OCI-LY7 (cell line): ENCODE data around the gene EGFR. TPM values are rescaled to one million over a fixed set of nuclear protein-coding genes. Genes with fewer than 3 reads are reported as not detected.

ENCODE experiments used
- BruUV-seq: library from RNA; stranded (reverse); fragments of 400-500 nt; replicated peaks from 2 replicates; lab custom pipeline; 2021; lab: Mats Ljungman, UMichigan
- CTCF ChIA-PET: fragments of 300-600 bp; sonication (Branson Sonifier 250); formaldehyde crosslinking; loops from one replicate; lab custom pipeline; 2022; ENCODE audit warnings: antibody characterized with exemption; ENCODE audit not compliant: unreplicated experiment; lab: Charles Lee
- POLR2A ChIA-PET: fragments of 300-600 bp; sonication (Branson Sonifier 250); formaldehyde crosslinking; loops from one replicate; lab custom pipeline; 2022; ENCODE audit warnings: antibody characterized with exemption; lab: Charles Lee
- DNase-seq: peaks from one replicate; pipeline ENCODE4 v3.0.0-alpha.2; 2015; ENCODE audit warnings: low spot score
- H2AFZ ChIP-seq: fragments of 200-600 bp; sonication (generic), shearing (Covaris generic); 2 replicates; pipeline ENCODE4 v1.6.1; 2014; ENCODE audit warnings: mild to moderate bottlenecking, antibody characterized with exemption, low read length, moderate library complexity
- H3K27ac ChIP-seq: fragments of 200-600 bp; sonication (generic); 2 replicates; pipeline ENCODE4 v1.5.1; 2014; ENCODE audit warnings: mixed run types, low read depth, mild to moderate bottlenecking, moderate library complexity, low read length, inconsistent platforms; ENCODE audit not compliant: poor library complexity, severe bottlenecking
- H3K36me3 ChIP-seq: fragments of 200-600 bp; sonication (generic); 2 replicates; pipeline ENCODE4 v1.6.1; 2014; ENCODE audit warnings: mild to moderate bottlenecking, antibody characterized with exemption, low read length, moderate library complexity, mixed read lengths; ENCODE audit not compliant: insufficient read depth
- H3K4me1 ChIP-seq: fragments of 200-600 bp; sonication (generic); 2 replicates; pipeline ENCODE4 v1.5.1; 2014; ENCODE audit warnings: mild to moderate bottlenecking, low read length; ENCODE audit not compliant: insufficient read depth, poor library complexity, severe bottlenecking
- H3K4me2 ChIP-seq: fragments of 200-600 bp; sonication (generic); 2 replicates; pipeline ENCODE4 v1.6.1; 2014; ENCODE audit warnings: mild to moderate bottlenecking, low read length
- H3K4me3 ChIP-seq: fragments of 200-600 bp; sonication (generic); 2 replicates; pipeline ENCODE4 v1.5.1; 2014; ENCODE audit warnings: mild to moderate bottlenecking, low read depth, low read length; ENCODE audit not compliant: poor library complexity, severe bottlenecking
- H3K79me2 ChIP-seq: fragments of 200-600 bp; sonication (generic); 2 replicates; pipeline ENCODE4 v1.6.1; 2016; ENCODE audit warnings: low read depth, mild to moderate bottlenecking, low read length, moderate library complexity, mixed read lengths; ENCODE audit not compliant: insufficient read depth
- H3K9me2 ChIP-seq: fragments of 200-600 bp; sonication (generic); 2 replicates; pipeline ENCODE4 v1.6.1; 2016; ENCODE audit warnings: mild to moderate bottlenecking, low read length, mixed read lengths; ENCODE audit not compliant: insufficient read depth
- H3K9me3 ChIP-seq: fragments of 200-600 bp; sonication (generic); 2 replicates; pipeline ENCODE4 v1.6.1; 2014; ENCODE audit warnings: mild to moderate bottlenecking, mixed run types, low read length, mixed read lengths
- H4K20me1 ChIP-seq: fragments of 200-600 bp; sonication (generic); 2 replicates; pipeline ENCODE4 v1.6.1; 2014; ENCODE audit warnings: mild to moderate bottlenecking, antibody characterized with exemption, low read length, moderate library complexity, mixed read lengths; ENCODE audit not compliant: insufficient read depth
- CTCF ChIP-seq: fragments of 200-600 bp; sonication (generic); conservative IDR thresholded peaks from 2 replicates; pipeline ENCODE4 v1.5.1; 2014; ENCODE audit warnings: mild to moderate bottlenecking, antibody characterized with exemption, low read length, moderate library complexity, mixed read lengths
- EZH2phosphoT487 ChIP-seq: fragments of 200-600 bp; sonication (generic); IDR thresholded peaks from 2 replicates; pipeline ENCODE4 v1.6.1; 2018; ENCODE audit warnings: low read depth, borderline replicate concordance, mild to moderate bottlenecking, mixed run types, antibody characterized with exemption, low read length, moderate library complexity, mixed read lengths
- intact Hi-C: fragments of 100-400 bp; cut with micrococcal nuclease; formaldehyde crosslinking; loops from one replicate; pipeline ENCODE4 v1.10.0; 2022; ENCODE audit not compliant: unreplicated experiment
- total RNA-seq, 2 experiments: library from RNA; depleted of rRNA in 1 of 2; stranded (reverse); fragments of >200 nt in 1 of 2; shearing (Covaris generic) in 1 of 2; gene quantifications; 2 replicates each; pipeline ENCODE4 v1.2.3, GENCODE V29; 2014 to 2022

Gene EGFR
- total RNA-seq, 2 experiments from 2014 or later = 0.27 TPM; not detected in 1

- Histone ChIP-seq H3K27ac (no peak overlapping the region), H2AFZ (no peak overlapping the region), H3K4me3 (no peak overlapping the region), H3K4me1 (no peaks in the 10 kb centered on the region), H3K9me3 (no peaks in the 10 kb centered on the region), H3K4me2 (no peak overlapping the region), H3K9me2 (no peaks in the 10 kb centered on the region), H3K36me3 (no peaks in the 10 kb centered on the region), H4K20me1 (no peaks in the 10 kb centered on the region), H3K79me2 (no peaks in the 10 kb centered on the region)
- no TSS peak for BruUV-seq
- intact Hi-C loops = no loop called here
- TF ChIP-seq CTCF (no peak), EZH2phosphoT487 (no peak)
- DNase-seq = no peak
- CTCF ChIA-PET = no interaction called here
- POLR2A ChIA-PET = no interaction called here
Measured at GRCh38 chr7:55248526-55248925, 229.7 kb downstream of the EGFR start.

- POLR2A ChIA-PET = interaction anchor here (0.6 kb wide), 1 partner anchor 22 kb away, joined by 4 read pairs; no protein-coding TSS in a partner anchor
- Histone ChIP-seq H2AFZ (no peak overlapping the region), H3K9me2 (no peaks in the 10 kb centered on the region), H3K4me2 (no peak overlapping the region), H3K27ac (no peak overlapping the region), H3K79me2 (no peaks in the 10 kb centered on the region), H3K9me3 (no peaks in the 10 kb centered on the region), H4K20me1 (no peaks in the 10 kb centered on the region), H3K4me3 (no peak overlapping the region), H3K4me1 (no peaks in the 10 kb centered on the region), H3K36me3 (no peaks in the 10 kb centered on the region)
- CTCF ChIA-PET = interaction anchor here (0.5 kb wide), 1 partner anchor 392 kb away, joined by 3 read pairs; no protein-coding TSS in a partner anchor
- intact Hi-C loops = no loop called here
- no TSS peak for BruUV-seq
- TF ChIP-seq CTCF = no peak
- TF ChIP-seq EZH2phosphoT487 = no peak
- DNase-seq = no peak
Measured at GRCh38 chr7:55249332-55249731, 230.5 kb downstream of the EGFR start.

GRCh38 chr7:55250313-55250712 lies 231.5 kb downstream of the EGFR start:
- Histone ChIP-seq H3K27ac (no peak overlapping the region), H2AFZ (no peak overlapping the region), H3K4me3 (no peak overlapping the region), H4K20me1 (no peaks in the 10 kb centered on the region), H3K4me1 (peaks cover 4% of the 10 kb centered on the region), H3K9me3 (no peaks in the 10 kb centered on the region), H3K4me2 (no peak overlapping the region), H3K9me2 (no peaks in the 10 kb centered on the region), H3K36me3 (no peaks in the 10 kb centered on the region), H3K79me2 (no peaks in the 10 kb centered on the region)
- TF ChIP-seq EZH2phosphoT487 = no peak
- peak; percentile 69 for TF ChIP-seq CTCF
- no peak for DNase-seq
- no TSS peak for BruUV-seq
- POLR2A ChIA-PET = no interaction called here
- intact Hi-C loops = loop anchor here (10.0 kb wide), 1 partner anchor 166 kb away; no protein-coding TSS in a partner anchor
- CTCF ChIA-PET = no interaction called here
